CD14-positive monocyte (primary cell): ENCODE data around the gene JARID2. TPM values are rescaled to one million over a fixed set of nuclear protein-coding genes. Genes with fewer than 3 reads are reported as not detected.

Experiments used
- DNase-seq, 3 donors: peaks; one replicate each; pipeline ENCODE4 v3.0.0-alpha.2; 2011 to 2022
- H2AFZ ChIP-seq: 2 replicates; pipeline ENCODE4 v1.6.0; 2012; ENCODE audit warnings: mild to moderate bottlenecking, low read depth, low read length, inconsistent platforms; ENCODE audit not compliant: insufficient read depth, poor library complexity, severe bottlenecking
- H3K27ac ChIP-seq, 2 donors: 1 replicate in 1 of 2; 2 replicates in 1 of 2; pipeline ENCODE4 v1.5.1; 2012 to 2013; ENCODE audit warnings: low read length in 2 of 2, control low read depth in 1 of 2, inconsistent platforms in 1 of 2, low read depth in 1 of 2, mild to moderate bottlenecking in 1 of 2
- H3K27me3 ChIP-seq, 2 donors: one replicate each; pipeline versions ENCODE4 v1.6.0 to v1.6.1; 2011 to 2013; ENCODE audit warnings: low read length in 2 of 2; ENCODE audit not compliant: control insufficient read depth in 2 of 2, insufficient read depth in 2 of 2
- H3K36me3 ChIP-seq, 2 donors: replicated peaks in 1 of 2; 1 replicate in 1 of 2; 2 replicates in 1 of 2; pipeline versions ENCODE4 v1.5.1 to v1.6.1; 2012 to 2013; ENCODE audit warnings: low read length in 2 of 2, control low read depth in 1 of 2, inconsistent platforms in 1 of 2, mild to moderate bottlenecking in 1 of 2; ENCODE audit not compliant: insufficient read depth in 2 of 2, control insufficient read depth in 1 of 2
- H3K4me1 ChIP-seq, 2 donors: 1 replicate in 1 of 2; 2 replicates in 1 of 2; pipeline versions ENCODE4 v1.5.1 to v1.6.1; 2012 to 2013; ENCODE audit warnings: low read length in 2 of 2, control low read depth in 1 of 2, inconsistent platforms in 1 of 2, mild to moderate bottlenecking in 1 of 2, moderate library complexity in 1 of 2; ENCODE audit not compliant: insufficient read depth in 2 of 2, control insufficient read depth in 1 of 2
- H3K4me2 ChIP-seq: replicated peaks from 2 replicates; pipeline ENCODE3; 2012; ENCODE audit warnings: low read length, moderate library complexity, mild to moderate bottlenecking; ENCODE audit not compliant: poor library complexity, severe bottlenecking; ENCODE audit errors: extremely low read depth
- H3K4me3 ChIP-seq, 3 experiments: fragments of 200-600 bp in 1 of 3; sonication (generic) in 1 of 3; replicated peaks in 1 of 3; 1 replicate in 2 of 3; 2 replicates in 1 of 3; pipeline ENCODE4 v1.5.1; 2011 to 2013; ENCODE audit warnings: low read length in 3 of 3, mild to moderate bottlenecking in 3 of 3, control low read depth in 2 of 3, low read depth in 2 of 3, inconsistent platforms in 1 of 3, moderate library complexity in 1 of 3
- H3K79me2 ChIP-seq: 2 replicates; pipeline ENCODE4 v1.6.0; 2012; ENCODE audit warnings: mild to moderate bottlenecking, control low read depth, inconsistent platforms, low read length, moderate library complexity; ENCODE audit not compliant: insufficient read depth
- H3K9ac ChIP-seq: 2 replicates; pipeline ENCODE4 v1.6.0; 2017; ENCODE audit warnings: low read length, mild to moderate bottlenecking; ENCODE audit not compliant: insufficient read depth, poor library complexity, severe bottlenecking
- H3K9me3 ChIP-seq, 2 donors: replicated peaks in 1 of 2; 1 replicate in 1 of 2; 2 replicates in 1 of 2; pipeline versions ENCODE4 v1.5.1 to v1.6.1; 2012 to 2013; ENCODE audit warnings: low read length in 2 of 2, control low read depth in 1 of 2; ENCODE audit not compliant: control insufficient read depth in 1 of 2, insufficient read depth in 1 of 2
- H4K20me1 ChIP-seq: 2 replicates; pipeline ENCODE4 v1.6.0; 2012; ENCODE audit warnings: mild to moderate bottlenecking, low read length, control low read depth, moderate library complexity; ENCODE audit not compliant: insufficient read depth
- H3K27ac Mint-ChIP-seq, 7 donors: one replicate each; pipeline ENCODE4 v1.8.0; 2020; ENCODE audit warnings: mild to moderate bottlenecking in 7 of 7, mixed read lengths in 7 of 7, moderate library complexity in 6 of 7, inconsistent platforms in 2 of 7
- H3K27me3 Mint-ChIP-seq, 3 donors: one replicate each; pipeline ENCODE4 v1.8.0; 2021 to 2022; ENCODE audit warnings: low read depth in 3 of 3, mild to moderate bottlenecking in 3 of 3, mixed read lengths in 3 of 3, moderate library complexity in 3 of 3, inconsistent platforms in 1 of 3
- H3K36me3 Mint-ChIP-seq, 2 donors: one replicate each; pipeline ENCODE4 v1.8.0; 2020; ENCODE audit warnings: mixed read lengths in 2 of 2, inconsistent platforms in 1 of 2, mild to moderate bottlenecking in 1 of 2
- H3K4me1 Mint-ChIP-seq: one replicate; pipeline ENCODE4 v1.8.0; 2020; ENCODE audit warnings: mild to moderate bottlenecking, mixed read lengths
- H3K4me3 Mint-ChIP-seq, 2 donors: one replicate each; pipeline ENCODE4 v1.8.0; 2020; ENCODE audit warnings: mild to moderate bottlenecking in 2 of 2, mixed read lengths in 2 of 2, moderate library complexity in 1 of 2
- H3K9me3 Mint-ChIP-seq, 7 donors: one replicate each; pipeline ENCODE4 v1.8.0; 2020 to 2022; ENCODE audit warnings: mixed read lengths in 7 of 7, mild to moderate bottlenecking in 6 of 7, moderate library complexity in 6 of 7, inconsistent platforms in 2 of 7
- CTCF ChIP-seq: fragments of 200-600 bp; IDR thresholded peaks from one replicate; pipeline ENCODE4 v1.8.0; 2022; ENCODE audit warnings: antibody characterized with exemption, mild to moderate bottlenecking
- WGBS: methylation state at CpG from one replicate; pipeline ENCODE4 v1.1.5; 2013; ENCODE audit warnings: missing lambda C conversion rate; ENCODE audit not compliant: insufficient coverage; 5-methylcytosine and 5-hydroxymethylcytosine counted together
- intact Hi-C, 2 donors: fragments of 100-400 bp; cut with micrococcal nuclease; formaldehyde crosslinking; loops; one replicate each; pipeline versions ENCODE4 v1.15.0 to v1.15.1; 2023
- polyA plus RNA-seq, 3 donors: library from polyadenylated mRNA; depleted of rRNA in 1 of 3; unstranded in 2 of 3; stranded (reverse) in 1 of 3; fragments of 300-500 nt in 2 of 3; fragments of >200 nt in 1 of 3; fragmentation: Illumina TruSeq in 2 of 3; gene quantifications; 1 replicate in 2 of 3; 2 replicates in 1 of 3; pipeline ENCODE4 v1.2.3, GENCODE V29; 2012 to 2021

The JARID2 gene
- polyA plus RNA-seq, 3 donors, result 6.8 to 17.5 (median 12.5) TPM

DNA sequence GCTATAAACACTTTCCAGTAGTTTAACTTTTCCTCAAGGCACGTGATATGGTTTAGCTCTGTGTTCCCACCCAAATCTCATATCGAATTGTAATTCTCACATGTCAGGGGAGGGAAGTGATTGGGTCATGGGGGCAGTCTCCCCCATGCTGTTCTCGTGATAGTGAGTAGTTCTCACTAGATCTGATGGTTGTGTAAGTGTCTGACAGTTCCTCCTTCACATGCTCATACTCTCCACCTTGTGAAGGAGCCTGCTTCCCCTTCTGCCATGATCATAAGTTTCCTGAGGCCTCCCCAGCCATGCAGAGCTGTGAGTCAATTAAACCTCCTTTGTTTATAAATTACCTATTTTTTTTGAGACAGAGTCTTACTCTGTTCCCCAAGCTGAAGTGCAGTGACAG, 289.1 kb downstream of the JARID2 start:
- peaks cover 47 to 64% of the 10 kb centered on the region in 2 donors for H3K36me3 Mint-ChIP-seq
- Histone ChIP-seq H3K9ac (no peak overlapping the region), H2AFZ (no peak overlapping the region), H3K4me1 (peaks cover 18 to 31% of the 10 kb centered on the region in 2 donors), H3K4me3 (no peak overlapping the region), H3K36me3 (peaks cover 19 to 36% of the 10 kb centered on the region in 2 donors), H4K20me1 (no peaks in the 10 kb centered on the region), H3K27me3 (no peaks in the 10 kb centered on the region), H3K9me3 (peaks cover 4 to 10% of the 10 kb centered on the region in 2 donors), H3K79me2 (peaks cover 8% of the 10 kb centered on the region), H3K4me2 (no peak overlapping the region), H3K27ac (peak overlapping the region; percentile 85 to 86)
- peak overlapping the region; percentile 85 to 98 (median 94) for H3K27ac Mint-ChIP-seq
- intact Hi-C loops, result no loop called here
- H3K4me1 Mint-ChIP-seq, result peaks cover 37% of the 10 kb centered on the region
- no CpG with 5 or more reads among the region's 3 CpGs for WGBS
- peak; percentile 91 to 97 (median 95) for DNase-seq
- no peaks in the 10 kb centered on the region for H3K27me3 Mint-ChIP-seq
- no peak for TF ChIP-seq CTCF
- no peak overlapping the region for H3K4me3 Mint-ChIP-seq
- peaks cover 7 to 16% (median 11%) of the 10 kb centered on the region in 7 donors for H3K9me3 Mint-ChIP-seq

DNA sequence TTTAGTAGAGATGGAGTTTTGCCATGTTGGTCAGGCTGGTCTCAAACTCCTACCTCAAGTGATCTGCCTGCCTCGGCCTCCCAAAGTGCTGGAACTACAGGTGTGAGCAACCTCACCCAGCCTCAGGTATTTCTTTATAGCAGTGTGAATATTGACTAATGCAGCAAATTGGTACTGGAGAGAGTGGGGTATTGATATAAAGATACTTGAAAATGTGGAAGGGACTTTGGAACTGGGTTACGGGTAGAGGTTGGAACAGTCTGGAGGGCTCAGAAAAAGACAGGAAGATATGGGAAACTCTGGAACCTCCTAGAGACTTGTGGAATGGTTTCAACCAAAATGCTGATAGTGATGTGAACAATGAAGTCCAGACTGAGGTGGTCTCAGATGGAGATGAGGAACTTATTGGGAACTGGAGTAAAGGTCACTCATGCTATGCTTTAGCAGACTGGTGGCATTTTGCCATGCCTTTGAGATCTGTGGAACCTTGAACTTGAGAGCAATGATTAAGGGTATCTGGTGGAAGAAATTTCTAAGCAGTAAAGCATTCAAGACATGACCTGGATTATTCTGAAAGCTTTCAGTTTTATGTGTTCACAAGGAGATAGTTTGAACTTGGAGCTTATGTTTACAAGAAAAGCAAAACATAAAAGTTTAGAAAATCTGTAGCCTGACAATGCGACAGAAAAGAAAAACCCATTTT, 289.8 kb downstream of the JARID2 start:
- H3K36me3 ChIP-seq, result peaks cover 19 to 30% of the 10 kb centered on the region in 2 donors
- H3K27me3 ChIP-seq, result no peaks in the 10 kb centered on the region
- H3K9me3 ChIP-seq, result peaks cover 4 to 10% of the 10 kb centered on the region in 2 donors
- H3K27me3 Mint-ChIP-seq, result no peaks in the 10 kb centered on the region
- H3K4me2 ChIP-seq, result no peak overlapping the region
- DNase-seq, result no peak
- H3K79me2 ChIP-seq, result peaks cover 8% of the 10 kb centered on the region
- no peak for TF ChIP-seq CTCF
- H3K4me1 Mint-ChIP-seq, result peaks cover 43% of the 10 kb centered on the region
- H3K36me3 Mint-ChIP-seq, result peaks cover 41 to 57% of the 10 kb centered on the region in 2 donors
- peaks cover 18 to 33% of the 10 kb centered on the region in 2 donors for H3K4me1 ChIP-seq
- H3K9me3 Mint-ChIP-seq, result peaks cover 7 to 16% (median 11%) of the 10 kb centered on the region in 7 donors
- no peak overlapping the region for H3K4me3 Mint-ChIP-seq
- peak overlapping the region; percentile 85 to 98 (median 94) for H3K27ac Mint-ChIP-seq
- H4K20me1 ChIP-seq, result no peaks in the 10 kb centered on the region
- H3K9ac ChIP-seq, result no peak overlapping the region
- 94% methylated on average over 2 of the region's 3 CpGs for WGBS
- intact Hi-C loops, result no loop called here
- peak overlapping the region; percentile 85 to 86 for H3K27ac ChIP-seq
- no peak overlapping the region for H2AFZ ChIP-seq
- H3K4me3 ChIP-seq, result no peak overlapping the region
